ENCODE measurements around the gene PEDS1.
A peak's percentile ranks its signal among the peaks of the same experiment; 100 is the strongest.
"Not testable (repeated sequence)": the region's sequence is repeated elsewhere in the genome, so short reads cannot be mapped to it uniquely, and the experiment has no call there.

The PEDS1 gene

GRCh38 chr20:50163570-50164317 is 10.2 kb upstream of the PEDS1 start:
- no peak for DNase-seq (ENCODE audit: low read depth in 2 of 2)

DNA sequence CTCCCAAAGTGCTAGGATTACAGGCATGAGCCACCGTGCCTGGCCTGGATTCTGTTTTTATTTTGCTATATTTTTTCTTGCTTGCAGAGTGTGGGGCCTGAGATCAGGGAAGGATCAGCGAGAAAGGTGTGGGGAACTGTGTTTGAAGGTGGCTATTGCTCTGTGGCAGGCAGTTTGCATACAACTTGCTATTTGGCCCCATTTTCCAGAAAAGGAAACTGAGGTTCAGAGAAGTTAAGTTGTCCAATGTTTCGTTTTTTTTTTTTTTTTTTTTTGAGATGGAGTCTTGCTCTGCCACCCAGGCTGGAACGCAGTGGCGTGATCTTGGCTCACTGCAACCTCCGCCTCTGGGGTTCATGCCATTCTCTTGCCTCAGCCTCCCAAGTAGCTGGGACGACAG is 8.0 kb upstream of the PEDS1 start:
- DNase-seq (ENCODE audit: low read depth in 2 of 2): not testable (repeated sequence)

DNA sequence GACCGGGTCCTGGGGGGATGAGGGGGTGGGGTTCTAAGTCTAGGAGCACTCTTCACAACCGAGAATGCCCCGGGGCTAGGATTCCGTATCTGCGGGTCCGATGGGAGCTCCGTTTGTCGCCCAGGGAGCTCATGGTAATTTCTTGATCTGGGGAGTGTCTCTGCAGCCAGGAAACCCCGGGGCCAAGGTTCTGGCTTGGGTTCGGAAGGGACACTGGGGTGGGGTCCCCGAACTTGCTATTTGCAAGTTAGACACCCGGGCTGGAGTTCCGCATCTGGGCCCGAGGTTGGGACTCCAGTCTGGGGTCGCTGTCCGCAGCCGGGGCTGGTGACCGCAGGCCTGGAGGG is 397 bp downstream of the PEDS1 start:
- no peak for DNase-seq (ENCODE audit: low read depth in 2 of 2)

DNA sequence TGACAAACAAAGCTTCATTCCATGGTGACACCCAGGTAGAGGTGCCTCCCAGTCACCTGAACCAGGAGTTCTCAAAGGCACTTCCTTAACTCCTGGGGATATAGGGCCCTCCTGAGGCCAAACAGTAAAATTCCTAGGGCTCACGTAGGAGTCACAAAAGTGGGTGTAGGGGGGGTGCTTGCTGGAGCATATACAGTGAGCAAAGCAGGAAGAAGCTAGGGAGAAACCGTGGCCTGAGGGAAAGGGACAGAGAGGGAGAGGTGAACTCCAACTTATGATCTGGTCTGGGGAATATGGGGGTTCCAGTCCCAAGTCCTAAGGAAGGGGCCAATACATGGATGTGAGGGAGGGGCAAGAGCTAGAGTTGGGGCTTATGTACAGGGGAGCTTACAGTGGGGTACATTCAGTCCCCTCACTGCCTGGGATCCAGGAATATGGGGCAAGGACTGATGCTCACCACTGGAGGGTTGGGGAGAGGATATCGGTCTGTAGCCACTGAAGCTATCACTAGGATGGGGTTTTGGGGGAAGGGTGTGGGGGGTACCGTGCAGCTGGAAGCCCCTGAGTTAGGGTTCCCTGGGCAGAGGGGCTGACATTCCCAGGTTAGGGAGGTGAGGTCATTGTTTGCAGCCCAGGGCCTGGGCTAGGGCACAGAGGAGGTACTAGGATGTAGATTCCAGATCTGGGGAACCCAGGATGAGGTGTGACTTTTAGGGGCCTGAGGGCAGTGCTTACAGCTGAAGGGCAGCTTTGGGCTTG is 950 bp downstream of the PEDS1 start:
- no peak for DNase-seq (ENCODE audit: low read depth in 2 of 2)

GRCh38 chr20:50151034-50151743 is 2.3 kb downstream of the PEDS1 start:
- DNase-seq (ENCODE audit: low read depth in 2 of 2): no peak

DNA sequence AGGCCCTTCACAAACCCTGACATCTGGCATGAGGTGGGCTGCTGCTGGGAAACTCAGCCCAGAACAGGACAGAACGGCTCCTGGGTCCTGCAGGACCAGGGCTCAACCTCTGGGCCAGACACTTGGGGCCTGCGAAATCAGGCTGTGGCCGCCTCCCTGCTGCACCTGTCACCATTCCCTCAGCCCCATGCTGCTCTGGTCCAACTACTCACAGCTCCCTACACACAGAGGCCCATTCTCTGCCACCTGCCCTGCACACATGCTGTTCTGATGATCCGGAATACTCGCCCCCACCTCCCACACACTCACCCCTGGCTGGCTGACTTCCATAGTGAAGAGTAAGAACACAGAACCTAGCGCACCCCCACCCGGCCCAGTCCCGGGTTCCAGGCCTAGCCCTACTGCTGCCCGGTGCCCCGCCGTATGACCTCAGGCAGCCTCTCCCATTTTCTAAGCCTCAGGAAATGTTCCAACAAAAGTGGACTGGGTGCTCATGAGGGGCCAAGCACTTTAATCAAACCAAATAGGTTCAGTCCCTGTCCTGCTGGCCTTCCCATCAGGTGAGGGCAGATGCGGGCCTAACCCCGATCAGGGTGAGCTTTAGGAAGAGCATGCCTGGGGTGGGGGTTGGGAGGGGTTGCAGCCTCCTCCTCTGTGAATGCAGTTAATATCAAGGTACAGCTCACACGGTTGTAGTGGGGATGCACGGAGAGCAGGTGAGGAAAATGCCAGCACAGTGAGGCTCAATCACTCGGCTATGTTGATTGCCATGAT is 3.9 kb downstream of the PEDS1 start:
- no peak for DNase-seq (ENCODE audit: low read depth in 2 of 2)

DNA sequence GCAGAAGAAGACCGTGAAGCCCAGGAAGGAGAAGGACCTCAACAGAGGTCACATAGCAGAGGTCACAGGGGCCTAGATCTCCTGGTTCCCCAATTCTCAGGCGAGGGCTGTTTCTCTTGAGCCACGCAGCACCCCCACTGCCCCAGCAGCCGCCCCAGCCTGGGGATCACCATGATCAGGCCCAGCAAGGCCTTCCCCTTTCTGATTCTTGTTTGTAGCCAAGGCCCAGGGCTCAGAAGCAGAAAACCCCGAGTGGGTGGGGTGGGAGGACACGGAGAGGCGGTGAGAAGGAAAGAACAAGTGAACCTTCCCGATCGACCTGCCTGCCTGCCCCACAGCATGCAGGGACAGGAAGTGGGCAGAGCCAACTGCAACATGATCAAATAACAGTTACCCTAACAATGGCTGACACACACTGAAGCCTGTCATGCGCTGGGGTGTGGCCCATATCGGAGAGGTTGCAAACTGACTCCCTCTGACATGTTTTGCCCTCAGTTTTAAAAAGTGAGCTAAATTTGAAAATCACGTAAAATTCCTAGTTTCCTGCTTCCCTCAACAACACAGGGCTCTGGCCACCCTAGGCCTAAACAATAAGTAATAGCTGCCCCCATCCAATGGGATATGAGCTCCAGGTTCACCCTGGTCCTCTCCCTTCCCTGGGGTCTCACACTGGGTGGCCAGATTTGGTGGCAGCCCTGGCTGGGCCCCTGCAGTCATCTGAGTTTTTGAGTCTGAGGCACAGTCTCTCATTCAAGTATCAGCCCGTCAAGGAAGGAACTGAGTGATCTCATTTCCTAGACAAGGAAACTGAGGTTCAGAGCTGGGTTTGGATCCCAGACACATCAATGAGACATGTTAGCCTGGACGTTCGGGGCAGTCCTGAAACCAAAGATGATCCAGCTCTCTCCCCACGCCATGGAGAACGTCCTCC is 6.5 kb downstream of the PEDS1 start:
- DNase-seq (ENCODE audit: low read depth in 2 of 2): peak; percentile 61 to 65

DNA sequence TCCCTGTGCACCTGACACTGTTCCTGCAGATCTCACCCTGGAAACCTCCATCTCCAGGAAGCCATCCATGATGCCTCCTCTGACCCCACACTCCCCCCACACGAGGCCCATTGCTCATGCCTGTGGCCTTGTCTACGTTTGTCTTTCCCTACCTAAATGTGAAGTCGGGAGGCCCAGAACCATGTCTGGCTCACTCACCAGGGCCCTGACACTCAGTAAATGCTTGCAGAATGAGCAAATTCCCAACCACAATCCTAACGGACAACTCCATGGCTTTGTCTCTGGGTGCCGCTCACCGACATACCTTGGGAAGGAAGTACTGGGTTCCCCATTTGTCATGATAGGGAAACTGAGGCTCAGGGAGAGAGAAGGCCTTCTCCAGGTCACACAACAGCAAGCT is 7.3 kb downstream of the PEDS1 start:
- DNase-seq (ENCODE audit: low read depth in 2 of 2): no peak

DNA sequence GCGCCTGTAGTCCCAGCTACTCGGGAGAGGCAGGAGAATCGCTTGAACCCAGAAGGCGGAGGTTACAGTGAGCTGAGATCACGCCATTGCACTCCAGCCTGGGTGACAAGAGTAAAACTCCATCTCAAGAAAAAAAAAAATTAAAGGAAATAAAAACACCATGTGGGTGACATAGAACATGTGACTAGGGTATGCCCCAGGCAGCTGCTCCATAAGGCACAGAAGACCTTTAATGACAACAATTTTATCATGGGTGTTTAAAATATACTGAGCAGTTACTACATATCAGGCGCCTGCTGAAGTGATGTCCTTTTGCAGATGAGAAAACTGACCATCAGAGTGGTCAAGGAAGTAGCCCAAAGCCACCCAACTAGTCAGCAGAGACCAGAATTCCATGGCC is 8.0 kb downstream of the PEDS1 start:
- no peak for DNase-seq (ENCODE audit: low read depth in 2 of 2)

- DNase-seq (ENCODE audit: low read depth in 2 of 2): no peak
These were observed 9.2 kb downstream of the PEDS1 start for GRCh38 chr20:50144362-50144761.

GRCh38 chr20:50142812-50143211 is 10.7 kb downstream of the PEDS1 start:
- DNase-seq (ENCODE audit: low read depth in 2 of 2): no peak

DNA sequence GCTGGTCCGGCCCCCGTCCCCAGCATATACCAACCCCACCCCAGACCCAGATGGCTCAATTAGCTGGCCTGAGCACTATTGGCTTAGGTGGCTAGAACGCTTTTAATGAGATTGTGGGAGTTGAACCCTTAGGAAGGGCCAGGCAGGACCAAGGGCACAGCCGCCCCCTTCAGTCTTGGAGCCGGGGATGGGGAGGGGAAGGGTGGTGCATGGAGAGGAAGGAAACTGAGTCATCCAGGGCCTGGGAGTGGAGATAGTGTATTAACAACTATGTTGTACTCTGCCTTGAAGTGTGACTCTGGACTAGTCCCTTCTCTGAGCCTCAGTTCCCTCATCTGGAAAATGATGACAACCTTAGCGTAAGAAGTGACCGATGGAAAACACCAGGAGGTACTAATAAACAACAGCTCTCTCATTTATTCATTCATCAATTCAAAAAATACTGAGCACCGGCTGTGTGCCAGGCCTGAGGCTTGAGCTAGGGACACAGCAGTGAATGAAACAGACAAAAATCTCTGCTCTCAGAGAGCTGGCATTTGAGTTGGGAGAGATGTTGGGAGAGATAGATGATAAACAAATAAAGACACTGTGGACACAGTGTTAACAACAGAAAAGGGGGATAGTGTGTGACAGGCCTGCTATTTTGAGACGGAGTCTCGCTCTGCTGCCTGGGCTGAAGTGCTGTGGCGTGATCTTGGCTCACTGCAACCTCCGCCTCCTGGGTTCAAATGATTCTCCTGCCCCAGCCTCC is 11.5 kb downstream of the PEDS1 start:
- DNase-seq (ENCODE audit: low read depth in 2 of 2): no peak

GRCh38 chr20:50141018-50141675 is 12.4 kb downstream of the PEDS1 start:
- DNase-seq (ENCODE audit: low read depth in 2 of 2): no peak

- DNase-seq (ENCODE audit: low read depth in 2 of 2): no peak
These were observed 13.1 kb downstream of the PEDS1 start for GRCh38 chr20:50140339-50140859.

- no peak for DNase-seq (ENCODE audit: low read depth in 2 of 2)
These were observed 14.8 kb downstream of the PEDS1 start for GRCh38 chr20:50138479-50139393.

GRCh38 chr20:50138120-50138478 is 15.4 kb downstream of the PEDS1 start:
- no peak for DNase-seq (ENCODE audit: low read depth in 2 of 2)

- not testable (repeated sequence) for DNase-seq (ENCODE audit: low read depth in 2 of 2)
These were observed 15.8 kb downstream of the PEDS1 start for GRCh38 chr20:50137702-50138101.

- no peak for DNase-seq (ENCODE audit: low read depth in 2 of 2)
These were observed 16.5 kb downstream of the PEDS1 start for GRCh38 chr20:50136822-50137599.

All from stimulated activated CD8-positive, alpha-beta memory T cell treated with anti-CD3 and anti-CD28 coated beads, Interleukin-15, amount 100 ng/mL, for 48 hours (primary cell).